Measurements from ENCODE around the gene RREB1.

The RREB1 gene

GRCh38 chr6:7161845-7162244, 54.1 kb downstream of the RREB1 start:
- no peak for DNase-seq (ENCODE audit: extremely low read depth in 1 of 2, low read depth in 1 of 2)

GRCh38 chr6:7163661-7164071, 55.9 kb downstream of the RREB1 start:
- no peak for DNase-seq (ENCODE audit: extremely low read depth in 1 of 2, low read depth in 1 of 2)

- DNase-seq (ENCODE audit: extremely low read depth in 1 of 2, low read depth in 1 of 2), result no peak
Measured at GRCh38 chr6:7164536-7165001, 56.8 kb downstream of the RREB1 start.

DNA sequence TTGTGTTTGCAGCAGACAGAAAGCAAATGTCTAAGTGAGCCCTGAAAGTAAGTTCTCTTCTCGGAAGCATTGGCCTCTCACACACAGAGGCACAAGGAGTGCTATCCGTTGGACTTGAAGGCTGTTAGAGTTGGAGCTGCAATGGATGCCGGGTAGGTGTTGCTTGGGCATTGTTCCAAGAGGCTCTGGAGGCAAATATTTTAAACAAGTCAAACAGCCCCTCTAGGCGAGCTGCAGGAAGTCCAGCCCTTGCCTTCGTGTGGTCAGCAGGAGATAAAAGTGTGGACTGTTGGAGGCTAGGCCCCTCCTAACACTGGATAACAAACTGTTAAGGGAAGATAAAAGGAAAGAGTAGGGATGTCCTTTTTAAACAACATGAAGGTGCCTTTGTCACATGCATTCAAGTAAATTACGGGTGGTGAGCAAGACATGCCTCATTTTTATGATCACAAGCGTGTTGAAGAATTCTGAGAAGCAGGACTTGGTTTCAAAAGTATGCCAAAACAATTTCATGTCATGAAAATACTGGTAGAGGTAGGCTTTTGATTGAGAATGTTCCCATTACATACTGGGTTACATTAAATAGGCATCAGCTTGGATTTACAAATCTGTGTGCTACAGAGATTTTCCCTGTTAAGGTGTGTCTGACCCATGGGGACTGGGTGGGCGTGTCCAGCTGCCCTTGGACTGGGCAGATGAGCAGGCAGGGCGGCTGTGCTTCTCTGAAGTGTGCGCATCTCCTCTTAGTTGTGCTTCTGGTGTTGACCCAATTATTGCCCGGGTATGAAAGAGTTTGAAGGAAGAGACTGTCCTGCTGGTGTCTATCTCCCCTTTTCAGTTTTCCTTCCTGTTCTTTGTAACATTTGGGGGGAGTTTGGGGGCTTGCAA, 57.5 kb downstream of the RREB1 start:
- DNase-seq (ENCODE audit: extremely low read depth in 1 of 2, low read depth in 1 of 2), result no peak

DNA sequence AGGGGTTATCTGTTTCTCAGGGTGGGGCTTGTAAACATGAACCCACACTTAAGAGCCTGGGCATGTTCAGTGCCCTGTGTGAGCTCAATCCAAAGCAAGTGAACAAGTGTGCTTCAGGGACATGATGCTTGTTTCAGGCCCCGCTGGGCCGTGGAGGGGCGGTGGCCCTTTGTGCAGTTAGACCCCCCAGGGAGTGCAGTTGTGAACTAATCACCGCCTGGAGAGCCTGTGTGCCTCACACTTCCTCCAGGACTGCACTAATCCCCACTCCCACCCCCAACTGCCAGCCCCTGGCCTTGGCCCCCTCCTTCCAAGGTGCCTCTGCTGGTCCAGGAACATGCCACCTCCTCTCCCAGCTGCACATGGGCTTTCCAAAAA, 58.1 kb downstream of the RREB1 start:
- DNase-seq (ENCODE audit: extremely low read depth in 1 of 2, low read depth in 1 of 2), result no peak

- DNase-seq (ENCODE audit: extremely low read depth in 1 of 2, low read depth in 1 of 2), result no peak
Measured at GRCh38 chr6:7166410-7167293, 58.9 kb downstream of the RREB1 start.

GRCh38 chr6:7169296-7169721, 61.5 kb downstream of the RREB1 start:
- no peak for DNase-seq (ENCODE audit: extremely low read depth in 1 of 2, low read depth in 1 of 2)

DNA sequence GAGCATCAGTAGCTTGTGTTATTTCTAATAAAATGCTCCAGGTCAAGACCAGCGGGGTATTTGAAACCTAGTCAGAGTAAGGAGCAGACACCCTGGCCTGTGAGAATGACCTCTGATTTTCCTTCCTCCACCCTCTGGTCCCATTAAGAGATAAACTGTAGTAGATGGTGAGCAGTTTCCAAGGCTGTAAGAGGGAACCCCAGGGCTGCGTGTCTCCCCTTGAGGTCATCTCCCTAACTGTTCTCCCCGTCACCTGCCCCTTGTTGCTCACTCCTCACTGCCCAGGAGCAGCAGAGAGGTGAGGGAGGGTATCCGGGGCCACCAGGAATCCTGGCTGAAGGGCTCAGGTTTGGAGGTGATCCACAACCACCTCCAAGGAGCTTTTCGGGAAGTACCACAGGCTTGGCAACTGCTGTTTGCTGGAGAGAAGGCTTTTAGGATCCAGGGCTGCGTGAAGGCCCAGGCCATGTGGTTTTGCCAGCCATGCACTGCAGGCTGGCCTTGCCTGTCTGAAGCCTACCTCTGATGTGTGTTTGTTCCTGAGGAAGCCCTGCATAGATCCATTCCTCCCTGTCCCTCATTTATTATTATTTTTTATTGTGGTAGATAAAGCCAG, 62.5 kb downstream of the RREB1 start:
- no peak for DNase-seq (ENCODE audit: extremely low read depth in 1 of 2, low read depth in 1 of 2)

GRCh38 chr6:7171119-7171518, 63.4 kb downstream of the RREB1 start:
- no peak for DNase-seq (ENCODE audit: extremely low read depth in 1 of 2, low read depth in 1 of 2)

DNA sequence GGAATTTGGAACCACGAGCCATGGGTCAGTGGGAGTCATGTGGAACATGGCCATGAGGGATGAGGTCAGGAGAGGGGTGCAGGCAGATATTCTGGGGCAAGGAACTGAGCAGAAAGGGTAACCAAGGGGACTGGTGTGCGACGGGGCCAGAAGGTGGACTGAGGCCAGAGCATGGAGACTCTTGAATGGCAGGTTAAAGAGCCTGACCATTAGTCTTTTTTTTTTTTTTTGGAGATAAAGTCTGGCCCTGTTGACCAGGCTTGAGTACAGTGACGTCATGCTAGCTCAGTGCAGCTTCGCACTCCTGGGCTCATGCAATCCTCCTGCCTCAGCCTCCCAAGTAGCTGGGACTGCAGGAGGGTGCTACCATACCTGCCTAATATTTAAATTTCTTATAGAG, 64.0 kb downstream of the RREB1 start:
- DNase-seq (ENCODE audit: extremely low read depth in 1 of 2, low read depth in 1 of 2), result no peak

GRCh38 chr6:7172649-7173048, 64.9 kb downstream of the RREB1 start:
- no peak for DNase-seq (ENCODE audit: extremely low read depth in 1 of 2, low read depth in 1 of 2)

- DNase-seq (ENCODE audit: extremely low read depth in 1 of 2, low read depth in 1 of 2), result no peak
Measured at GRCh38 chr6:7173843-7174503, 66.2 kb downstream of the RREB1 start.

GRCh38 chr6:7175462-7175861, 67.7 kb downstream of the RREB1 start:
- DNase-seq (ENCODE audit: extremely low read depth in 1 of 2, low read depth in 1 of 2), result no peak

DNA sequence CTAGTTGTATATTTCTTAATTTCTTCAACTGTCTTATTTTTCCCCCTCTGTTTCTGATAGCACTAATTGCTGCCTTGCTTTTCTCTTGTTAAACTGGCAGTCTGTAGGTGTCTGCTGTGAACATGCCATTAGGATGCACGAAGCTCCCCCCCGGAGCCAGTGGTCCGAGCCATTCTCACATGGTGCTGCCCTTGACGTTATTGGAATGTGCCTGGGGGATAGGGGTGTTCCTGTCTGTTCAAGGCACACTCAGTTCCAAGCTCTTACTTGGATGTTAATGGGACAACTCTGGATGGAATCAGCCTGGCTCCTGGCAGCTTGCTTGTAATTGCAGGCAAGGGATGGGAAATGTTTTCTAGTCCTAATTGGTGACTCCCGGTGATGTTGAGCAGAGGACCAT, 68.4 kb downstream of the RREB1 start:
- no peak for DNase-seq (ENCODE audit: extremely low read depth in 1 of 2, low read depth in 1 of 2)

DNA sequence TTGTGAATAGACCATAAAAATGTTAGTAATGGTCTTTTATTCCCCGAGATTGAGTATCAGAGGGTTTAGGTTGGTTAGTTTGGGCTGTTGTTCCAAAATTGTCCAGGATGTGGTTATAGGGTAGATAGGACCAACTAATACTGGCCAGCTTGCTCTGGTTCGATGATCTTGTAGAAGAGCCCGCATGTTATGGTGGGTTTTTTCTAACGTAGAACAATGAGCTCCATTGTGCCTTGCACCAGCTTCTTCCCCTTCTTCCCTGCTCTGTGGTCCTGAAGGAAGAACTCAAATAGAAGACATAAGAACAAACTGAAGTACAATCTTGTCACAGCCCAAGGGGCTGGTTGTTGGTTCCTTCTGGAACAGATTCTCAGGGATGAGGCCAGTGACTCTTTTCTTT, 70.5 kb downstream of the RREB1 start:
- DNase-seq (ENCODE audit: extremely low read depth in 1 of 2, low read depth in 1 of 2), result no peak

- no peak for DNase-seq (ENCODE audit: extremely low read depth in 1 of 2, low read depth in 1 of 2)
Measured at GRCh38 chr6:7180751-7181150, 73.0 kb downstream of the RREB1 start.

- DNase-seq (ENCODE audit: extremely low read depth in 1 of 2, low read depth in 1 of 2), result no peak
Measured at GRCh38 chr6:7183707-7184106, 75.9 kb downstream of the RREB1 start.

GRCh38 chr6:7184502-7184901, 76.7 kb downstream of the RREB1 start:
- no peak for DNase-seq (ENCODE audit: extremely low read depth in 1 of 2, low read depth in 1 of 2)

DNA sequence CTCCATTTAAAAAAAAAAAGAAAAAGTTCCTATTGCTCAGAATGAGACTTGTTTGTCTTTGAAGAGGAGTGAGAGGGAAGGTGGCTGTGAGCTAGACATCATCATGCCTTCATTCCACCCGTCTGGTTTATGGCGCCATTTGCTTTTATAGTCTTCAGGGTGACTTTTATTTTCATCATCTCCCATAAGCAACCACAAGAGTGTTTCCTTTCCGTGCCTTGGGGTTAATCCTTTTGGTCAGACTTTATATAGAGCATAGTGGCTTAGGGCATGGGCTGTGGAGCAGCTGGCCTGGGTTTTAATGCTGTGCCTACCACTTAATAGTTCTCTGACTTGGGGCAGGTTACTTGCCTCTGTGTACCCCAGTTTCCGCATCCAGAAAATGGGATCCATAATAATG, 77.8 kb downstream of the RREB1 start:
- no peak for DNase-seq (ENCODE audit: extremely low read depth in 1 of 2, low read depth in 1 of 2)

DNA sequence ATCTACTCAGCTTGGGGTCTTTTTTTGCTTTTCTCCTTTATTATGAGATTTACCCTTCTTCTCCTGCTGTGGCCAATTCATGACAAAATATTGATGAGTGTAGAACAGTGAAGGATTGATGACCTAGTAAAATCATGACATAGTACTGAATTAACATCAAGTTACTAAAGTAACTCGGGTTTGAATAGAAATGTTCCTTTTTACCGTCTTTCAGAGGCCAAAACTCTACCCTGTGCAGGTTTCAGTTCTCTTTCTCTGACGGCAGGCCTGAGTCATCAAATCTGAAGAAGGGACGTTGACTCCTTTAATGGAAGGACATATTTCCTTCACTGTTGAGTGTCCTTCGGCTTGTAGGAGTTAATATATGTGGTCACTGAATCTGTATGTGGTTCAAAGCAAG, 80.7 kb downstream of the RREB1 start:
- DNase-seq (ENCODE audit: extremely low read depth in 1 of 2, low read depth in 1 of 2), result no peak

Measured in activated CD8-positive, alpha-beta memory T cell treated with anti-CD3 and anti-CD28 coated beads for 1 hour (primary cell).